Caco-2 (cell line): Measurements from ENCODE around the gene C20orf96. TPM values are rescaled to one million over a fixed set of nuclear protein-coding genes. Genes with fewer than 3 reads are reported as not detected.

Experiments used
- BruUV-seq: library from RNA; stranded (reverse); fragments of 400-500 nt; replicated peaks from 2 replicates; lab custom pipeline; 2021; lab: Mats Ljungman, UMichigan
- CTCF ChIA-PET: fragments of 300-600 bp; sonication (Branson Sonifier 250); formaldehyde crosslinking; loops from one replicate; lab custom pipeline; 2022; ENCODE audit warnings: antibody characterized with exemption; lab: Charles Lee
- POLR2A ChIA-PET: fragments of 300-600 bp; sonication (Branson Sonifier 250); formaldehyde crosslinking; loops from one replicate; lab custom pipeline; 2022; ENCODE audit warnings: antibody characterized with exemption; lab: Charles Lee
- DNase-seq, 2 experiments: peaks; one replicate each; pipeline versions ENCODE4 v3.0.0 to v3.0.0-alpha.2; 2020 to 2022
- H3K27me3 ChIP-seq: replicated peaks from 2 replicates; pipeline ENCODE4 v1.6.0; 2011; ENCODE audit warnings: low read length; ENCODE audit not compliant: control insufficient read depth, insufficient read depth
- H3K36me3 ChIP-seq: 2 replicates; pipeline ENCODE4 v1.5.1; 2011; ENCODE audit warnings: low read length; ENCODE audit not compliant: control insufficient read depth, insufficient read depth
- H3K4me1 ChIP-seq: fragments of 250-450 bp; sonication (Bioruptor Pico); 2 replicates; pipeline ENCODE4 v1.5.1; 2020; ENCODE audit warnings: mild to moderate bottlenecking
- H3K4me3 ChIP-seq: 2 replicates; pipeline ENCODE4 v1.5.1; 2011; ENCODE audit warnings: low read depth, mild to moderate bottlenecking, control low read depth, low read length
- H3K9me3 ChIP-seq: fragments of 250-450 bp; sonication (Bioruptor Pico); 2 replicates; pipeline ENCODE4 v1.5.1; 2020; ENCODE audit warnings: mild to moderate bottlenecking, moderate library complexity
- H3K27ac Mint-ChIP-seq: one replicate; pipeline ENCODE4 v1.8.0; 2022; ENCODE audit warnings: mixed read lengths; ENCODE audit not compliant: unreplicated experiment
- H3K27me3 Mint-ChIP-seq: one replicate; pipeline ENCODE4 v1.8.0; 2022; ENCODE audit warnings: mixed read lengths; ENCODE audit not compliant: insufficient read depth, unreplicated experiment
- H3K36me3 Mint-ChIP-seq: one replicate; pipeline ENCODE4 v1.8.0; 2022; ENCODE audit warnings: mild to moderate bottlenecking, mixed read lengths; ENCODE audit not compliant: insufficient read depth, unreplicated experiment
- H3K4me1 Mint-ChIP-seq: one replicate; pipeline ENCODE4 v1.8.0; 2022; ENCODE audit warnings: low read depth, mixed read lengths; ENCODE audit not compliant: unreplicated experiment
- H3K4me3 Mint-ChIP-seq: one replicate; pipeline ENCODE4 v1.8.0; 2022; ENCODE audit warnings: mild to moderate bottlenecking, moderate library complexity, mixed read lengths; ENCODE audit not compliant: unreplicated experiment
- H3K9me3 Mint-ChIP-seq: one replicate; pipeline ENCODE4 v1.8.0; 2022; ENCODE audit warnings: mixed read lengths; ENCODE audit not compliant: unreplicated experiment
- intact Hi-C: fragments of 100-400 bp; cut with micrococcal nuclease; formaldehyde crosslinking; loops from one replicate; pipeline ENCODE4 v1.10.0; 2022; ENCODE audit not compliant: unreplicated experiment
- total RNA-seq: library from RNA; stranded (reverse); gene quantifications from 2 replicates; pipeline ENCODE4 v1.2.3, GENCODE V29; 2022
- TF ChIP-seq, protein P1 (sequence below), 2 experiments: fragments of 200-600 bp in 1 of 2; IDR thresholded peaks; 1 replicate in 1 of 2; 2 replicates in 1 of 2; pipeline versions ENCODE4 v1.5.1 to v1.8.0; 2011 to 2022; ENCODE audit warnings: antibody characterized with exemption in 1 of 2, control low read depth in 1 of 2, inconsistent platforms in 1 of 2, low read depth in 1 of 2, low read length in 1 of 2, mild to moderate bottlenecking in 1 of 2, moderate library complexity in 1 of 2; ENCODE audit not compliant: insufficient read depth in 1 of 2, severe bottlenecking in 1 of 2, unreplicated experiment in 1 of 2

The C20orf96 gene
- total RNA-seq, 1 experiment from 2014 or later: 11.5 TPM

GRCh38 chr20:263701-264100 lies 26.8 kb downstream of the C20orf96 start:
- Histone ChIP-seq H3K4me1 (peaks cover 4% of the 10 kb centered on the region; the same call in 1 of the 2 replicates), H3K36me3 (no peaks in the 10 kb centered on the region), H3K4me3 (no peak overlapping the region), H3K27me3 (no peaks in the 10 kb centered on the region), H3K9me3 (no peaks in the 10 kb centered on the region)
- intact Hi-C loops: no loop called here
- H3K9me3 Mint-ChIP-seq: no peaks in the 10 kb centered on the region
- H3K27ac Mint-ChIP-seq: no peak overlapping the region
- POLR2A ChIA-PET: no interaction called here
- CTCF ChIA-PET: no interaction called here
- no TSS peak for BruUV-seq
- DNase-seq: no peak
- H3K36me3 Mint-ChIP-seq: peaks cover 7% of the 10 kb centered on the region
- no peaks in the 10 kb centered on the region for H3K27me3 Mint-ChIP-seq
- H3K4me1 Mint-ChIP-seq: no peaks in the 10 kb centered on the region
- no peak overlapping the region for H3K4me3 Mint-ChIP-seq
- TF ChIP-seq, protein P1, sequence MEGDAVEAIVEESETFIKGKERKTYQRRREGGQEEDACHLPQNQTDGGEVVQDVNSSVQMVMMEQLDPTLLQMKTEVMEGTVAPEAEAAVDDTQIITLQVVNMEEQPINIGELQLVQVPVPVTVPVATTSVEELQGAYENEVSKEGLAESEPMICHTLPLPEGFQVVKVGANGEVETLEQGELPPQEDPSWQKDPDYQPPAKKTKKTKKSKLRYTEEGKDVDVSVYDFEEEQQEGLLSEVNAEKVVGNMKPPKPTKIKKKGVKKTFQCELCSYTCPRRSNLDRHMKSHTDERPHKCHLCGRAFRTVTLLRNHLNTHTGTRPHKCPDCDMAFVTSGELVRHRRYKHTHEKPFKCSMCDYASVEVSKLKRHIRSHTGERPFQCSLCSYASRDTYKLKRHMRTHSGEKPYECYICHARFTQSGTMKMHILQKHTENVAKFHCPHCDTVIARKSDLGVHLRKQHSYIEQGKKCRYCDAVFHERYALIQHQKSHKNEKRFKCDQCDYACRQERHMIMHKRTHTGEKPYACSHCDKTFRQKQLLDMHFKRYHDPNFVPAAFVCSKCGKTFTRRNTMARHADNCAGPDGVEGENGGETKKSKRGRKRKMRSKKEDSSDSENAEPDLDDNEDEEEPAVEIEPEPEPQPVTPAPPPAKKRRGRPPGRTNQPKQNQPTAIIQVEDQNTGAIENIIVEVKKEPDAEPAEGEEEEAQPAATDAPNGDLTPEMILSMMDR (IDR thresholded peaks at IDR 0.05; ENCODE audit: insufficient read depth in 1 of 2, low read depth in 1 of 2, low read length in 1 of 2, severe bottlenecking in 1 of 2, unreplicated experiment in 1 of 2): no peak

- H3K4me1 ChIP-seq: no peaks in the 10 kb centered on the region
- no peaks in the 10 kb centered on the region for H3K36me3 ChIP-seq
- no peaks in the 10 kb centered on the region for H3K4me1 Mint-ChIP-seq
- no peaks in the 10 kb centered on the region for H3K27me3 ChIP-seq
- no peak overlapping the region for H3K4me3 ChIP-seq
- H3K9me3 ChIP-seq: no peaks in the 10 kb centered on the region; the same call in 1 of the 2 replicates
- intact Hi-C loops: no loop called here
- no peaks in the 10 kb centered on the region for H3K9me3 Mint-ChIP-seq
- no peak overlapping the region for H3K4me3 Mint-ChIP-seq
- DNase-seq: no peak
- POLR2A ChIA-PET: no interaction called here
- CTCF ChIA-PET: no interaction called here
- H3K36me3 Mint-ChIP-seq: no peaks in the 10 kb centered on the region
- no TSS peak for BruUV-seq
- no peak overlapping the region for H3K27ac Mint-ChIP-seq
- no peaks in the 10 kb centered on the region for H3K27me3 Mint-ChIP-seq
- TF ChIP-seq, protein P1 (IDR thresholded peaks at IDR 0.05; ENCODE audit: insufficient read depth in 1 of 2, low read depth in 1 of 2, low read length in 1 of 2, severe bottlenecking in 1 of 2, unreplicated experiment in 1 of 2): no peak
Observed at GRCh38 chr20:259981-260380, 30.6 kb downstream of the C20orf96 start.

DNA sequence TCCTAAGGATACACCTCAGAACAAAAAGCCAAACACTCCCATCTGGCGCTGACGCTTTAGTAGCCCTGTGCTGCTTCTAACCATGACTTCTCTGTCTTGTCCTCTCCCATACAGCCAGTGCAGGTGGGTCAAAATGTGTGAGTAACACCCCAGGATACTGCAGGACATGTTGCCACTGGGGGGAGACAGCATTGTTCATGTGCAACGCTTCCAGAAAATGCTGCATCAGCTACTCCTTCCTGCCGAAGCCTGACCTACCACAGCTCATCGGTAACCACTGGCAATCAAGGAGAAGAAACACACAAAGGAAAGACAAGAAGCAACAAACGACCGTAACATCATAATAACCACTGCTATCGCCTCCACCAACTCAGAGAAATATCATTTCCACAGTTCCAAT lies 31.6 kb downstream of the C20orf96 start:
- BruUV-seq: no TSS peak

More for the DNA sequence above, 31.6 kb downstream of the C20orf96 start:
- Histone ChIP-seq H3K9me3 (peaks cover 10% of the 10 kb centered on the region; the same call in 1 of the 2 replicates), H3K4me1 (no peaks in the 10 kb centered on the region; the same call in 1 of the 2 replicates), H3K27me3 (no peaks in the 10 kb centered on the region), H3K36me3 (no peaks in the 10 kb centered on the region), H3K4me3 (no peak overlapping the region)
- TF ChIP-seq, protein P1 (IDR thresholded peaks at IDR 0.05; ENCODE audit: insufficient read depth in 1 of 2, low read depth in 1 of 2, low read length in 1 of 2, severe bottlenecking in 1 of 2, unreplicated experiment in 1 of 2): peak in 1 of 2 experiments; percentile 38
- CTCF ChIA-PET: interaction anchor here (0.5 to 0.6 kb wide), 2 partner anchors 9 to 95 kb away, joined by 3 read pairs; no protein-coding TSS in a partner anchor
- DNase-seq: peak in 1 of 2 experiments; percentile 22
- Mint-ChIP-seq H3K36me3 (no peaks in the 10 kb centered on the region), H3K27me3 (no peaks in the 10 kb centered on the region), H3K9me3 (peaks cover 4% of the 10 kb centered on the region), H3K27ac (no peak overlapping the region), H3K4me1 (no peaks in the 10 kb centered on the region), H3K4me3 (no peak overlapping the region)
- POLR2A ChIA-PET: interaction anchor here (0.6 kb wide), 1 partner anchor 39 kb away, joined by 4 read pairs; no protein-coding TSS in a partner anchor
- intact Hi-C loops: no loop called here
